Measurements from ENCODE around the gene BARHL1.

The BARHL1 gene

GRCh38 chr9:132588501-132589147, 6.2 kb downstream of the BARHL1 start:
- no peak for DNase-seq

- DNase-seq: no peak
Observed at GRCh38 chr9:132589148-132590036, 7.0 kb downstream of the BARHL1 start.

- DNase-seq: no peak
Observed at GRCh38 chr9:132590037-132590317, 7.6 kb downstream of the BARHL1 start.

- no peak for DNase-seq
Observed at GRCh38 chr9:132590318-132591182, 8.1 kb downstream of the BARHL1 start.

- DNase-seq: no peak
Observed at GRCh38 chr9:132591244-132591643, 8.8 kb downstream of the BARHL1 start.

GRCh38 chr9:132591751-132592314, 9.4 kb downstream of the BARHL1 start:
- DNase-seq: no peak

- DNase-seq: no peak
Observed at GRCh38 chr9:132592451-132592850, 10.0 kb downstream of the BARHL1 start.

GRCh38 chr9:132594412-132594811, 12.0 kb downstream of the BARHL1 start:
- no peak for DNase-seq

GRCh38 chr9:132595319-132595718, 12.9 kb downstream of the BARHL1 start:
- DNase-seq: no peak

GRCh38 chr9:132596200-132596599, 13.8 kb downstream of the BARHL1 start:
- DNase-seq: no peak

- no peak for DNase-seq
Observed at GRCh38 chr9:132597073-132597775, 14.8 kb downstream of the BARHL1 start.

GRCh38 chr9:132600326-132600984, 18.0 kb downstream of the BARHL1 start:
- no peak for DNase-seq

GRCh38 chr9:132602207-132602606, 19.8 kb downstream of the BARHL1 start:
- no peak for DNase-seq

- DNase-seq: no peak
Observed at GRCh38 chr9:132605387-132605786, 23.0 kb downstream of the BARHL1 start.

GRCh38 chr9:132606066-132606465, 23.7 kb downstream of the BARHL1 start:
- DNase-seq: no peak

GRCh38 chr9:132609184-132609583, 26.8 kb downstream of the BARHL1 start:
- DNase-seq: no peak

- DNase-seq: no peak
Observed at GRCh38 chr9:132609829-132610228, 27.4 kb downstream of the BARHL1 start.

GRCh38 chr9:132610661-132611060, 28.3 kb downstream of the BARHL1 start:
- DNase-seq: no peak

- DNase-seq: no peak
Observed at GRCh38 chr9:132614324-132614723, 31.9 kb downstream of the BARHL1 start.

GRCh38 chr9:132615774-132616173, 33.4 kb downstream of the BARHL1 start:
- DNase-seq: no peak

- DNase-seq: no peak
Observed at GRCh38 chr9:132616725-132617124, 34.3 kb downstream of the BARHL1 start.

GRCh38 chr9:132622159-132622558, 39.8 kb downstream of the BARHL1 start:
- DNase-seq: no peak

All from activated CD4-positive, alpha-beta T cell treated with anti-CD3 and anti-CD28 coated beads, Interleukin-2, amount 50 U/mL, for 1 hour (primary cell).